Renal cortical epithelial cell (primary cell): Measurements from ENCODE around the gene SLC9A9. TPM values are rescaled to one million over a fixed set of nuclear protein-coding genes. Genes with fewer than 3 reads are reported as not detected.
A peak's percentile ranks its signal among the peaks of the same experiment; 100 is the strongest.

Source experiments
- DNase-seq: peaks from one replicate; pipeline ENCODE4 v3.0.0-alpha.2; 2011; ENCODE audit warnings: low read depth
- total RNA-seq: library from RNA; depleted of rRNA; stranded (reverse); fragments of >200 nt; gene quantifications from 2 replicates; pipeline ENCODE4 v1.2.3, GENCODE V29; 2014

Gene SLC9A9
- total RNA-seq, 1 donor from 2014 or later: 1.0 TPM

GRCh38 chr3:143356839-143357238 lies 491.4 kb downstream of the SLC9A9 start:
- no peak for DNase-seq

DNA sequence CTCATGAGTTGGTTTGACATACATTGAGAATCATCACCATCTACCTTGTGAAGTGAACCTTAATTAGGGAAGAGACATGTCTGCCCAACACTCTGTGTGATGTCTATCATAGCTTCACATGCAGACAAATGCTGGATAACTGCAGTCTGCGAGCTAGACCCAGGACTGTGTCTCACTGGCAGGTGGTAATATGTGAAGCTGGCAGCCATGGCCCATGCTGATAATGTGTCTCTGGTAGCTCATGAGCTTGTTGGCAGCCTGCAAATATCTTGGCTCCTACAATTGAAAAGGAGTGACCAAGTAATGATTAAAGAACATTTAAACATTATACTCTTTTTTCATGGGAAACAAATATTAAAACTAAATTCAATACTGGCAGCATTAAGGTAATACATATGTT lies 493.9 kb downstream of the SLC9A9 start:
- no peak for DNase-seq

DNA sequence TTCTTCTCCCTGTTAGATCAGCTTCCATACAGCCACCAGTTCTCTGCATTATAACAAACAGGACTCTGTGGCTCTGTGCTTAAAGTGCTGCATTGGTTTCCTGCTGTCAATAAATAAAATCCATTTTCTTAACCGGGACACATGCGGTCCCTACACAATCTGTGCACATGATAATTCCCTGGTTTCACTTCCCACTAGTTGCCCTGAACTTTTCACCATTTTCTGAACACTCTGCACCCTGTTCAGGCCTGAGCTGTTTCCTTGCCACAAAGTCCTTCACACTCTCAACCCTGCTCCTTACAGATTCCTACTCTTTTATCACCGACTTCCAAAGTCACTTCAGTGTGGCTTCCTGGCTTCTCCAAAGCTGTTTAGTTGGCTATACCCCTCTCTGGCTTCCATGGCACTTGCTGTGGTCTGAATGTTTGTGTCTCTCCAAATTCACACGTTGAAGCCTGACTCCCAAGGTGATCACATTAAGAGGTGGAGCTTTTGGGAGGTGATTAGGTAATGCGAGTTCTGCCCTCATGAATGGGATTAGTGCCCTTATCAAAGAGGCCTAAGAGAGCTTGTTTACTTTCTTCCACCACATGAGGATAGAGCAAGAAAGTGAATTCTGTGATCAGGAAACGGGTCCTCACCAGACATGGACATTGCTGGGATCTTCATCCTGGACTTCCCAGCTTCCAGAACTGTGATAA lies 495.3 kb downstream of the SLC9A9 start:
- no peak for DNase-seq

GRCh38 chr3:143351895-143352608 lies 496.2 kb downstream of the SLC9A9 start:
- DNase-seq: no peak

DNA sequence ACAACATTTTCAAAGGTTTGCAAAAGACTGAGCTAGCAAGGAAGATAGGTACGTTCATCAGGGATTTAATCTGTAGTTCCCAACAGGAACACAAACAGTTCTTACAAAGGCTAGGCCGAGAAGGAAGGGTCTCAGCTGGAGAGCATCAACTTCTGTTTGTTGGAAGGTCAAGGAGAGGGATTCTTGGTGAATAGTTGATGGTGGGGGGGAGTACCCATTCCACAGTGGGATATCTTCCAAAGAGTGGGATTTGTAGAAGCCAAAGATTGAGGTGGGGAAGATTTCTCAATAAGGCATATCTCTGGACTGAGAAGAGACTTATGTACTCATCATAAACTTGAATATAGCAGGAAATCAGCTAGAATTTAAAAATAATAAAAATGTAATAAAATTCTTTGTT lies 496.9 kb downstream of the SLC9A9 start:
- no peak for DNase-seq

GRCh38 chr3:143349455-143349854 lies 498.8 kb downstream of the SLC9A9 start:
- no peak for DNase-seq

DNA sequence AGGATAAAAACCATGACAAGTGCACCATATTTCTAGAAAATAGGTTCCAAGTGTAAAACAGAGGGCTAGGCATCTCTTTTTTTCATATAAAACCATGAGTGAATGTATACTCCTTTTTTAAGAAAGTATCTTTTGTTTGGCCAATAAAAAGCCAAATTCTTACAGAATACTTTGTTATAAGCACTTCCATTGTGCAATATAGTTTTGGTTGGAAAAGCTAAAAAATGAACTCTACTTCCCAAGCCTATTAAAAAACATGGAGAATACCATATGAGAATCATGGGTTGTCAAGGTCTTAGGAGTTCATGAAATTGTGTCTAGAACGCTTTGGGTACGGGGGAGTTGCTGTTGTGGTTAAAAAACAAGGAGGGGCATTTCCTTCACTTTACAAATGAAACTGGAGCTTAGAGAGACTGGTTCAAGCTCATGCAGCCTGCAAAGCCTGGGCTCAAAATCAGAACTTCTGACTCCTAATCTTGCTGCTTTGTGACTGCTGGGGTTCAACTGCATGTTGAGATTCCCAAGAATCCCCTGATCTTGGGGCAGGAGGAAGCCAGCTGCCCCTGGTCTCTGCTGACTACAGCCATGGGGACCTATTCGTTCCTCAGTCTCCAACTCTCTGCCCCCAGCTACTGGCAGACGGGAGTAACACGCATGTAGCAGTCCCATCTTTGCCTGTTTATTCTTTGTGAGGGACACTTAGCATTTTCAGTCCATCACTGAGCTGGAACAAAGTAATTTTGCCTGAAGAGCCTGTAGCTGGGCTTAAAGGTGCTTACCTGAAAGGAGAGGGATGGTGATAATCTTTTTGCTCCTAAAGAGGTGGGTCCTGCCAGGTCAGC lies 499.6 kb downstream of the SLC9A9 start:
- DNase-seq: no peak

DNA sequence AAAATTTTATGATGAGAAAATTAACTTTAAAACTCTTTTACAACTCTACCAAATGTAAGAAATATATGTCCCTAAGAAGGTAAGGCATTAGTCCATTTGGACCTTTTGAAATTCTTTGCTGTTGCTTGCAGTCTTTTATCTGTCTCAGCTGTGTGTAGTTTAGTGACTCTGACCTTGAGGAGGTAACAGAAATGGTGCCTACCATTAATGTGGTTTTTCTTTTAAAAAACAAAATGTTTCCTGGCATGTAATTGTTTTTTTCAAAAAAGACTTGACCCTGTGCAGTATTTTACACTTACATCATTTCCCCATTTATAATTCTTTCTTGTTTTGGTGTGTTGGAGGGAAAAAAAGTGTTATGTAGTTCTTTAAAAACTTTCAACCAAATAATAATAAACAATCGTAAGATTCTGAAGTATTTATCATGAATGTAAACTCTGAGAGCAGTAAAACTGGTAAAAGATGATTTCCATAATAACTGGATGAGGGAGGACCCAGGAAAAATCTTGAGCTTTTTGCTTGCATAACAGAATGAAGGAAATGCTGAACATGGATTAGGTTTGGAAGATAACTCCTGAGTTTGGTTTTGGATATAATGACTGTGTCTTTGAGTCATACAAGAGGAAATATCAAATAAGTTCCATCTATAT lies 503.6 kb downstream of the SLC9A9 start:
- DNase-seq: no peak

DNA sequence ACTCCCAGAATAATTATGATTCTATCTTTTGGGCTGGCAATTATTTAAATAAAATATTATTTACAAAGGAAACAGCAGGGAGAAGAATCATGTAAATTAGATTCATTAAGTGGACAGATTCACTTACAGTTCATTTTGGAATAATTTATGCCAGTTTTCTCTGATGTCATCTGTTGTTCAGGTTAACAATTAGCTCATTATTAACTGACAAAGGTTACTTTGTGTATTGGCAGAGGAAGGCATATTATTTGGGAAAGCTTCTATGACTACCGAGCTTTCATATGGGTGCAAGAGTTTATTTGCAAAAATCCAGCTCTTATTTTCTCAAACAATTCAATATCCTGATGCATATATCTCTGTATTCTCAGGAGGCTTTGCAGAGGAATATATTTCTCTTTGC lies 504.3 kb downstream of the SLC9A9 start:
- DNase-seq: peak; percentile 44

DNA sequence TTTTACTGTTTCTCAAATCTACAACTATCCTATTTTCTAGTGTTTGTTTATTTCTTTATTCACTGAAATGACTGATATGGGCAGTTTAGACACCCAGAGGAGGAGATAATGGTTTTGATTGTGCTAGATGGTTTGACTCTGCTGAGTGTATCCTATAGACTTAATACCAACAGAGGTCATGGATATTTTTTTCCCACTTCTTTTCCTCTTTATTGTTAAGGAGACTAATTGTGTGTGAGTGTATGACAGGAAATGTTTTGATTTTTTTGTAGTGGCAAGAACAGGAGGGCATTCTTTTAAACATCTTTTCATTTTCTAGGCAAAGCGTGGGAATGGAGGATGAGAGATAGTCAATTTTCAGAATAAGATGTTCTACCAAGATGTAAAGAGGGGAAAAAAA lies 505.2 kb downstream of the SLC9A9 start:
- DNase-seq: no peak

DNA sequence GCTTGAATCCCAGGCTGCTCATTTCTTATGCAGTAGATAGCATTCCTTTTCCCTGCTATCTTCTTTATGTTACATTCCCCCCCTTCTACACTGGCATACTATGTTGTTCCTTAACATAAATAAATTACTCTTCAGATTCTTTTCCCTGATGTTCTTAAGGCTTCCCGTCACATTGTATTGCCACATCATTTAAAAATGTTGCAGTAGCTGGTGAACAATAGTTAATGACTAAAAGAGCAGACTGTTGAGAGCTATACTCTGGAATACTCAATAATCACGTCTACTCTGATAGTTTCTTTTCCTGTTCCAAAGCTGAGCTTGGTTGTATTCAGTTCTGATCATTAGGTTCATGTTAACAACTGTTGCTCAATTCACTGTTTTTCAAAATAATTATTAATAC lies 508.8 kb downstream of the SLC9A9 start:
- DNase-seq: peak; percentile 72

DNA sequence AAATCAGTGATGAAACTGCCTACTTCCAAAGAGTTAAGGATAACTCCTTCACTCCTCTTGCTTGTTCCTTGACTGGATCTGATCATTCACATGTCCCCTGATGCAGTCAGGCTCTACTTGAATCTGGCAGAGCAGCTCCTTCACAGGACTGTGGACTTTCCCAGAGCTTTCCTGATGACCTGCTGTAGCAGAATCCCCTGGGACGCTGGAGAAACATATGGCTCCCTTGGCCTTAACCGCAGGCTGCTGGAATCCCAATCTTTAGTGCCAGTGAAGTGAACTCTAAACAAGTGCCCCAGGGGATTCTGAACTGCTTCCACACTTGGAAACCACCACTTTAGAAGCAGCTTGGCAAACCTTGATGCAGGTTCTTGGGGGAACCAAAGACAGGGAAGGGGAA lies 510.9 kb downstream of the SLC9A9 start:
- peak; percentile 60 for DNase-seq

DNA sequence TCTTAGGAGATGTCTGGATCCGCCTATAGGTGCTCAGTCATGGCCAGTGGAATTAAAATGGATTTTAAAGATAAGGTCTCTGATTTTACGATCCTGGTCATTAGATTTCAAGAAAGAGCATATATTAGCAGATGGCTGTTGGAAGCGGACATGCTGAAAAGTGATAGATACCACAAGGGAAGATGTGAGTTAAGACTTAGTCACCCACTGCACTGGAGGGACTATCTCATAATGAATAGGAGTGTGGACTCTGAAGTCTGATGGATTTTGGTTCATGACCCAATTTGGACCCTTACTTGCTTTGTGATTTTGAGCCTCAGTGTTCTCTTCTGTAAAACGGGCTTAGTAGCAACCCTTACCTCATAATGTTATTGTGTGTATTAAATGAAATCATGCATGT lies 514.0 kb downstream of the SLC9A9 start:
- DNase-seq: no peak

DNA sequence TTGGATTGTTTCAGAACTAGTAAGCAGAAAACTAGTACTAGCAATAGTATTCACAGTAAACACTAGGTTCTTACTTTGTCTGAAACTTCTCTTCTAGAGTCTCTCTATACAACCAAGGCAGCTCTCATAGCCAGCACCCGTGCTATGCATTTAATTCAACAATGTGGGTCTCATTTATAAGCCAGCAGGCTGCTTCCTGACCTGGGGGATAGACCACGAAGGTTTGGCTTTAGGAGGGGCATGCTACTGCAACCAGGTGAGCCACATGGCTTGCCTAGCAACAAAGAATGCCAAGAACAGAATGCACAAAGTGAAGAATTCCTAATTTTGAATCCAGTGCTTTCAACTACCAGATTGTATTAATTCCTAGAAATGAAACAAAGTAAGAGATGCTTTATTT lies 514.9 kb downstream of the SLC9A9 start:
- no peak for DNase-seq

GRCh38 chr3:143332026-143332425 lies 516.2 kb downstream of the SLC9A9 start:
- no peak for DNase-seq

DNA sequence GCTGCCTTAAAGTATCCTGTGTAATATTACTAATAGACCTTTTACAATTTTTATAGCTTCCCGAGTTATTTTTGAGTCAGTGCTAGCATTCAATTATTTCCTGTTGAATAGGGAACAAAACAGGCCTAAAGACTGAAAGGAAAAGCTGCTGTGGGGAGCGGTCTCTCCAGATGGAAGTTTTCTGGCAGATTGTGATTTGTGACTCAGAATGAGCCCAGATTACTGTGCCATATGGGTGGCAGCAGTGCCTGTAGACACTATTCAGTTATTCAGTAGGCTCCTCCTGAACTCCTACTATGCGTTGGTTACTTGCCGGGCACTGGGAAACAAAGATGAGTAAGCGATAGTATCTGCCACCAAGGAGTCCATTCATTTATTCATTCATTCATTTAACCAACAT lies 516.9 kb downstream of the SLC9A9 start:
- DNase-seq: no peak

DNA sequence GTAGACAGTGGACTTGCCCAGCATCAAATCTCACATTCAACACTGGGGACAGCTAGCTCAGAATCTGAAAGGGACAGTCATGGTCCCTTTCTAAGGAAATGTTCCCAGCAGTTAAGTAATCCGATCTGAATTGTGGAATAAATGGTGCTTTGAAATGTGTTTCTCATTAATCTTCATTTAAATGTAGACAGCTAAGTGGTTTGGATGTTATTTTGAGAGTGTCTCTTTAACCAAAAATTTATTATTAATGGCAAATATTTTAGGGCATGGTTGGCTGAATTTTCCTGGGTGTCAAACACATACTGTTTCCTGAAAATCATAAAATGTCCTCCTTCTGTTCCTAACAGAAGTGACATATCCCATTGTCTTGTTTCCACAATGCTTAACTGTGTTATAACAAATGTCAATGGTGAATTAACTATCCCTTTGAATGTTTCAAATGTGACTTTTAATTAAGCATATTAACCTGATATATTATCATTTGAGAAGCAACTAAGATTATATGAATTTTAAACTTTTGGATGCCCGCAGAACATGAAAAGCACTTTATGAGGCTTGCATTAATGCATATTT lies 517.9 kb downstream of the SLC9A9 start:
- DNase-seq: no peak

DNA sequence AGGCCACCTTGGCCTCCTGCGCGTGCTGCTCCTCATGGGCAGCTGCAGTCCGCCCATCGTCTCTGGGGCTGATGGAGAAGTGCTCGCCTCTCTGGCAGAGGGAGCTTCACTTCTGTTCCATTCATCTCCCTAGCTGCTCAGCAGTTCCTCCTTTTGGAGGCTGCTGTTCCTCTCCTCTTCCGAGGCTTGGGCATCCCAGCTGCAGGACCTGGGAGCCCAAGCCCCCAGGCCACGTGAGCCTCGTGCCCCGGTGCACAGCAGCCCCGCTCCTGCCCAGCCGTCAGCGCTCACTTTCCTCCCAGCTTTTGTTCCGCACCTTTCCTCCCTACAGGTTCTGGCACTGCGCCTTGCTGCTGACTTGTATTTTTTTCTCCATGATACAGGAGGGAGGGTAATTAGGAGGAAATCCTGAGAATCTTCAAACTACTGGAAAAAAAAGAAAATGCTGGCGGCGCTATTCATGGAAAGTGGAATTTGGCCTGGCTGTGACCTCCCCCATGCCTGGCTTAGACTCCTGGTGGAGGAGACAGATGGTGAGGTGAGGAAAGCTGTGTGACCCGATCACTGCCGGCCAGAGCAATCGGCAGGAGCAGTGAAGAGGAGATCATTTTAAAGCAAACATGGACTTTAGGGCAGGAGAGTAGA lies 518.6 kb downstream of the SLC9A9 start:
- DNase-seq: peak; percentile 34

GRCh38 chr3:143328451-143328850 lies 519.8 kb downstream of the SLC9A9 start:
- DNase-seq: no peak

DNA sequence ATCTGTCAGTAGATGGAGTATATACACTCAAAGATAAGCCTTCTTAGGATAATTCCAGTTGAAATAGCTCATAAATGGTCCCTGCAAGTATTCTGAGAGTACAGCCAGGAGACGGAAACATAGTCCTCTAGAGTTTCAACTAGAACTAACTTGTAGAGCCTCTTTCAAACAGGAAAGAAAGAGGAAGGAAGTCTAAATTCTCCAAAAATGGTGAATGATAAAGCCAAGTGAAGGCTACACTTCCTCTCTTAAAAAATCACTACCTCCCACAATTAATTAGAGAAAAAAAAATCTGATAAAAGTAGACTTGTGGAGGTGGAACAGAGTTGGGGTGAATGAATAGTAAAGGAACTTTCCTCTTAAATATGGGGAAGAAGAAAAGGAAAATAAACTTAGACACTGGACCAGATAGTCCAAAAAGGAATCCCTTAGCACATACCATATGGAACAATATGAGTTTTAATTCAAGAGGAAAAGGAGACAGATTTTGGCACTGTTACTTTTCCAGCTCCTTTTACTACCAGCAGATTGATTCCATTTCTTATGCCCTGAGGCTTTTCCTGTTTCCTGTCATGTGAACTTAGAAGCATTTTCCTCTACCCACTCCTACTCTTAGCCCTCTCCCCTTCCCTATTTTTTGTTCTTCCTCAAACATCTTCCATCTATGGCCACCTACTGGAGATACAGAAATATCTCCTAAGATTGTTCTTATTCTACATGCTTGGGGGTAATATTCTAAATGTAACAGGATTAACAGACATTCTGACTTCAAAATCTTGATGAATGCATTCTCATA lies 521.1 kb downstream of the SLC9A9 start:
- peak; percentile 33 for DNase-seq
